AG04450 (cell line): ENCODE results near the gene ARHGAP44. TPM values are rescaled to one million over a fixed set of nuclear protein-coding genes. Genes with fewer than 3 reads are reported as not detected.

Experiments used
- CTCF ChIA-PET: fragments of 300-600, 350-600 bp; formaldehyde crosslinking; extraction: SDS; loops from one replicate; lab custom pipeline; 2022; ENCODE audit warnings: antibody characterized with exemption, inconsistent platforms; lab: Charles Lee
- POLR2A ChIA-PET: fragments of 350-600 bp; formaldehyde crosslinking; extraction: SDS; loops from one replicate; lab custom pipeline; 2021; ENCODE audit warnings: antibody characterized with exemption, inconsistent platforms; lab: Yijun Ruan, JAX
- DNase-seq: peaks from one replicate; pipeline ENCODE4 v3.0.0-alpha.2; 2011; ENCODE audit warnings: low read depth, low spot score
- H3K27ac ChIP-seq: one replicate; pipeline ENCODE4 v1.5.1; 2012; ENCODE audit warnings: low read depth, low read length, control low read depth
- H3K27me3 ChIP-seq: one replicate; pipeline ENCODE4 v1.6.0; 2012; ENCODE audit warnings: low read length; ENCODE audit not compliant: control insufficient read depth, insufficient read depth
- H3K4me3 ChIP-seq: 2 replicates; pipeline ENCODE4 v1.5.1; 2011; ENCODE audit warnings: mild to moderate bottlenecking, low read depth, low read length, control low read depth
- H3K9me3 ChIP-seq: 2 replicates; pipeline ENCODE4 v1.5.1; 2012; ENCODE audit warnings: low read length; ENCODE audit not compliant: control insufficient read depth, insufficient read depth
- CTCF ChIP-seq: IDR thresholded peaks from 2 replicates; pipeline ENCODE4 v1.5.1; 2011; ENCODE audit warnings: low read depth, low read length, control low read depth, inconsistent platforms
- polyA plus RNA-seq: library from polyadenylated mRNA; depleted of rRNA; stranded (reverse); fragments of >200 nt; gene quantifications from 2 replicates; pipeline ENCODE4 v1.2.3, GENCODE V29; 2011

Gene ARHGAP44
- polyA plus RNA-seq, 1 experiment = 1.3 TPM

- no peak for DNase-seq
- Histone ChIP-seq H3K27me3 (no peaks in the 10 kb centered on the region), H3K27ac (no peak overlapping the region), H3K4me3 (no peak overlapping the region), H3K9me3 (no peaks in the 10 kb centered on the region)
- POLR2A ChIA-PET = no interaction called here
- TF ChIP-seq CTCF = no peak
- CTCF ChIA-PET = interaction anchor here (0.6 kb wide), 1 partner anchor 151 kb away, joined by 4 read pairs; no protein-coding TSS in a partner anchor
Observed at GRCh38 chr17:12851901-12852435, 62.7 kb downstream of the ARHGAP44 start.

GRCh38 chr17:12853921-12854320, 64.6 kb downstream of the ARHGAP44 start:
- Histone ChIP-seq H3K4me3 (no peak overlapping the region), H3K27ac (no peak overlapping the region), H3K27me3 (no peaks in the 10 kb centered on the region), H3K9me3 (no peaks in the 10 kb centered on the region)
- no peak for DNase-seq
- POLR2A ChIA-PET = no interaction called here
- TF ChIP-seq CTCF = no peak
- CTCF ChIA-PET = no interaction called here

- no peaks in the 10 kb centered on the region for H3K9me3 ChIP-seq
- H3K4me3 ChIP-seq = no peak overlapping the region
- POLR2A ChIA-PET = no interaction called here
- no peak for DNase-seq
- no peak for TF ChIP-seq CTCF
- no peaks in the 10 kb centered on the region for H3K27me3 ChIP-seq
- CTCF ChIA-PET = no interaction called here
- H3K27ac ChIP-seq = no peak overlapping the region
Observed at GRCh38 chr17:12856416-12856815, 67.1 kb downstream of the ARHGAP44 start.

GRCh38 chr17:12857592-12857991, 68.3 kb downstream of the ARHGAP44 start:
- TF ChIP-seq CTCF = no peak
- Histone ChIP-seq H3K27ac (no peak overlapping the region), H3K9me3 (no peaks in the 10 kb centered on the region), H3K4me3 (no peak overlapping the region), H3K27me3 (no peaks in the 10 kb centered on the region)
- ChIA-PET POLR2A (no interaction called here), CTCF (no interaction called here)
- DNase-seq = no peak

- Histone ChIP-seq H3K27me3 (no peaks in the 10 kb centered on the region), H3K9me3 (no peaks in the 10 kb centered on the region), H3K4me3 (no peak overlapping the region), H3K27ac (no peak overlapping the region)
- CTCF ChIA-PET = no interaction called here
- TF ChIP-seq CTCF = no peak
- POLR2A ChIA-PET = no interaction called here
- DNase-seq = no peak
Observed at GRCh38 chr17:12859520-12859919, 70.2 kb downstream of the ARHGAP44 start.
